HEK293 (cell line): ENCODE data around the gene CCNL1.

ENCODE experiments used
- CTCF ChIA-PET: fragments of 350-600 bp; formaldehyde crosslinking; extraction: SDS; loops from one replicate; lab custom pipeline; 2021; ENCODE audit warnings: antibody characterized with exemption; lab: Yijun Ruan, JAX
- POLR2A ChIA-PET: fragments of 300-600 bp; formaldehyde crosslinking; extraction: SDS; loops from one replicate; lab custom pipeline; 2020; ENCODE audit warnings: antibody characterized with exemption, inconsistent platforms; lab: Yijun Ruan, JAX
- H3K27ac ChIP-seq: fragments of 200-500 bp; sonication (Bioruptor generic); 2 replicates; pipeline ENCODE4 v1.5.1; 2014; ENCODE audit warnings: low read depth, low read length, control low read depth, inconsistent platforms; ENCODE audit errors: extremely low read depth
- H3K36me3 ChIP-seq, 2 experiments: fragments of 200-500 bp in 1 of 2; sonication (Bioruptor generic) in 1 of 2; 1 replicate in 1 of 2; 2 replicates in 1 of 2; pipeline ENCODE4 v1.5.1; 2014 to 2017; ENCODE audit warnings: inconsistent platforms in 2 of 2, low read length in 2 of 2; ENCODE audit not compliant: control insufficient read depth in 2 of 2, insufficient read depth in 1 of 2
- H3K4me1 ChIP-seq: fragments of 200-500 bp; sonication (Bioruptor generic); 2 replicates; pipeline ENCODE4 v1.5.1; 2014; ENCODE audit warnings: mild to moderate bottlenecking, low read length, inconsistent platforms; ENCODE audit not compliant: control insufficient read depth, insufficient read depth
- H3K4me3 ChIP-seq: 2 replicates; pipeline ENCODE4 v1.5.1; 2011; ENCODE audit warnings: low read depth, mild to moderate bottlenecking, control low read depth, low read length, moderate library complexity
- H3K9me3 ChIP-seq: fragments of 200-500 bp; sonication (Bioruptor generic); 2 replicates; pipeline ENCODE4 v1.5.1; 2014; ENCODE audit warnings: low read depth, low read length, inconsistent platforms; ENCODE audit not compliant: control insufficient read depth, insufficient read depth
- CTCF ChIP-seq: fragments of 450-650 bp; formaldehyde crosslinking; IDR thresholded peaks from 2 replicates; pipeline ENCODE4 v1.5.1; 2016; ENCODE audit warnings: missing biosample characterization, missing genetic modification characterization
- GLIS1 ChIP-seq: fragments of 450-650 bp; formaldehyde crosslinking; IDR thresholded peaks from 2 replicates; pipeline ENCODE4 v1.5.1; 2016; ENCODE audit warnings: missing biosample characterization, missing genetic modification characterization
- KLF10 ChIP-seq: fragments of 450-650 bp; IDR thresholded peaks from 2 replicates; pipeline ENCODE4 v1.5.1; 2018; ENCODE audit warnings: missing biosample characterization, mild to moderate bottlenecking, missing genetic modification characterization
- KLF17 ChIP-seq: fragments of 450-650 bp; formaldehyde crosslinking; IDR thresholded peaks from 2 replicates; pipeline ENCODE4 v1.5.1; 2016; ENCODE audit warnings: missing biosample characterization, missing genetic modification characterization
- KLF9 ChIP-seq: fragments of 450-650 bp; formaldehyde crosslinking; IDR thresholded peaks from 2 replicates; pipeline ENCODE4 v1.5.1; 2016; ENCODE audit warnings: missing biosample characterization, missing genetic modification characterization, low read depth
- MYNN ChIP-seq: fragments of 450-650 bp; formaldehyde crosslinking; IDR thresholded peaks from 2 replicates; pipeline ENCODE4 v1.5.1; 2016; ENCODE audit warnings: missing biosample characterization, missing genetic modification characterization, borderline replicate concordance
- TCF7L2 ChIP-seq: IDR thresholded peaks from 2 replicates; pipeline ENCODE4 v1.6.1; 2011; ENCODE audit warnings: low read depth, mild to moderate bottlenecking, inconsistent platforms, low read length, moderate library complexity, borderline replicate concordance
- ZBTB26 ChIP-seq: fragments of 450-650 bp; formaldehyde crosslinking; optimal IDR thresholded peaks from 2 replicates; pipeline ENCODE3; 2016; ENCODE audit warnings: missing biosample characterization, mild to moderate bottlenecking, missing genetic modification characterization
- ZFP37 ChIP-seq: fragments of 450-650 bp; formaldehyde crosslinking; IDR thresholded peaks from 2 replicates; pipeline ENCODE4 v1.5.1; 2016; ENCODE audit warnings: missing biosample characterization, missing genetic modification characterization
- ZNF112 ChIP-seq: fragments of 450-650 bp; formaldehyde crosslinking; IDR thresholded peaks from 2 replicates; pipeline ENCODE4 v1.5.0; 2017; ENCODE audit warnings: missing biosample characterization, missing genetic modification characterization
- ZNF2 ChIP-seq: fragments of 450-650 bp; formaldehyde crosslinking; IDR thresholded peaks from 2 replicates; pipeline ENCODE4 v1.5.1; 2016; ENCODE audit warnings: missing biosample characterization, missing genetic modification characterization
- ZNF366 ChIP-seq: fragments of 450-650 bp; formaldehyde crosslinking; conservative IDR thresholded peaks from 2 replicates; pipeline ENCODE4 v1.5.1; 2016; ENCODE audit warnings: missing biosample characterization, missing genetic modification characterization
- ZNF394 ChIP-seq: fragments of 450-650 bp; formaldehyde crosslinking; IDR thresholded peaks from 2 replicates; pipeline ENCODE4 v1.5.1; 2016; ENCODE audit warnings: missing biosample characterization, missing genetic modification characterization, mild to moderate bottlenecking, moderate library complexity, borderline replicate concordance
- ZNF501 ChIP-seq: fragments of 450-650 bp; formaldehyde crosslinking; IDR thresholded peaks from 2 replicates; pipeline ENCODE4 v1.5.1; 2016; ENCODE audit warnings: missing biosample characterization, missing genetic modification characterization
- ZNF544 ChIP-seq: fragments of 450-650 bp; formaldehyde crosslinking; IDR thresholded peaks from 2 replicates; pipeline ENCODE4 v1.5.0; 2017; ENCODE audit warnings: missing biosample characterization, missing genetic modification characterization
- ZNF555 ChIP-seq: fragments of 450-650 bp; formaldehyde crosslinking; conservative IDR thresholded peaks from 2 replicates; pipeline ENCODE4 v1.5.1; 2017; ENCODE audit warnings: missing biosample characterization, mild to moderate bottlenecking, missing genetic modification characterization, inconsistent platforms
- ZNF558 ChIP-seq: fragments of 450-650 bp; formaldehyde crosslinking; IDR thresholded peaks from 2 replicates; pipeline ENCODE4 v1.5.1; 2016; ENCODE audit warnings: missing biosample characterization, missing genetic modification characterization
- ZNF560 ChIP-seq: fragments of 450-650 bp; formaldehyde crosslinking; IDR thresholded peaks from 2 replicates; pipeline ENCODE4 v1.5.1; 2017; ENCODE audit warnings: missing biosample characterization, missing genetic modification characterization, borderline replicate concordance
- ZNF664 ChIP-seq: fragments of 450-650 bp; formaldehyde crosslinking; IDR thresholded peaks from 2 replicates; pipeline ENCODE4 v1.5.1; 2016; ENCODE audit warnings: missing biosample characterization, missing genetic modification characterization
- ZNF785 ChIP-seq: fragments of 450-650 bp; formaldehyde crosslinking; IDR thresholded peaks from 2 replicates; pipeline ENCODE4 v1.5.1; 2016; ENCODE audit warnings: missing biosample characterization, missing genetic modification characterization
- ZNF843 ChIP-seq: fragments of 450-650 bp; formaldehyde crosslinking; IDR thresholded peaks from 2 replicates; pipeline ENCODE4 v1.5.1; 2016; ENCODE audit warnings: missing biosample characterization, missing genetic modification characterization
- ZSCAN16 ChIP-seq: fragments of 450-650 bp; formaldehyde crosslinking; IDR thresholded peaks from 2 replicates; pipeline ENCODE4 v1.5.1; 2016; ENCODE audit warnings: missing biosample characterization, missing genetic modification characterization
- TF ChIP-seq, protein P1 (sequence below): fragments of 450-650 bp; formaldehyde crosslinking; IDR thresholded peaks from 2 replicates; pipeline ENCODE4 v1.5.1; 2016; ENCODE audit warnings: missing biosample characterization, missing genetic modification characterization
- TF ChIP-seq, protein P2 (sequence below): fragments of 450-650 bp; formaldehyde crosslinking; IDR thresholded peaks from 2 replicates; pipeline ENCODE4 v1.5.1; 2016; ENCODE audit warnings: missing biosample characterization, missing genetic modification characterization, low read depth

CCNL1 gene

DNA sequence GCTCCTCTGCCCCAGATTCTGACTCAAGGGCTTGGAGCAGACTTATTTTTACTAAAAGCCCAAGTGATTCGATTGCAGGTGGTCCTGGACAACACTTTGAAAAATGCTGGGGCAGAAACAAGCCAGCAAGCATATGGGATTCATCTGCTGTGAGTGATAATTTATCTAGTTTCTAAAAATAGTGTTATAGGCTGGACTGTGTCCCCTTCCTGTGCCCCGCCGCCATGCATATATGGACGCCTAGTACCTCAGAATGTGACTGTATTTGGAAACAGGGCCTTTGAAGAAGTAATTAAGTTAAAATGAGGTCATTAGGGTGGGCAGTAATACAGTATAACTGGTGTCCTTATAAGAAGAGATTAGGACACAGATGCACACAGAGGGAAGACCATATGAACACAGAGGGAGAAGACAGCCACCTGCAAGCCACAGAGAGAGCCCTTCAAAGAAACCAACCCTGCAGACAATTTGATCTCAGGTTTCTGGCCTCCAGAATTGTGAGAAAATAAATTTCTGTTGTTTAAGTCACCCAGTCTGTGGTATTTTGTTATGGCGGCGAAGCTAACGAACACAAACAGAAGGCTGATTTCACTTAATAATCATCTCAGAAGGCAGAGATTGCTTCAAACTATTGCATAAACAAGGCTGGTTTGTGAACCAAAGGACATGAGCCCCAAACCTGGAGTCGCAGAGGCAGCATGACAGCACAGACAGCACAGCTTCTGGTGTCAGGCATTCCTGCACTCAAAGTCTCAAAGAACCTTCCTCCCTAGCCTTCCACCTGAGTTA, 59.1 kb downstream of the CCNL1 start:
- H3K4me1 ChIP-seq: no peaks in the 10 kb centered on the region
- TF ChIP-seq ZNF2 (tag by site-specific recombination): no peak
- no peak for TF ChIP-seq ZNF394
- no peak for TF ChIP-seq TCF7L2
- TF ChIP-seq, protein P1, sequence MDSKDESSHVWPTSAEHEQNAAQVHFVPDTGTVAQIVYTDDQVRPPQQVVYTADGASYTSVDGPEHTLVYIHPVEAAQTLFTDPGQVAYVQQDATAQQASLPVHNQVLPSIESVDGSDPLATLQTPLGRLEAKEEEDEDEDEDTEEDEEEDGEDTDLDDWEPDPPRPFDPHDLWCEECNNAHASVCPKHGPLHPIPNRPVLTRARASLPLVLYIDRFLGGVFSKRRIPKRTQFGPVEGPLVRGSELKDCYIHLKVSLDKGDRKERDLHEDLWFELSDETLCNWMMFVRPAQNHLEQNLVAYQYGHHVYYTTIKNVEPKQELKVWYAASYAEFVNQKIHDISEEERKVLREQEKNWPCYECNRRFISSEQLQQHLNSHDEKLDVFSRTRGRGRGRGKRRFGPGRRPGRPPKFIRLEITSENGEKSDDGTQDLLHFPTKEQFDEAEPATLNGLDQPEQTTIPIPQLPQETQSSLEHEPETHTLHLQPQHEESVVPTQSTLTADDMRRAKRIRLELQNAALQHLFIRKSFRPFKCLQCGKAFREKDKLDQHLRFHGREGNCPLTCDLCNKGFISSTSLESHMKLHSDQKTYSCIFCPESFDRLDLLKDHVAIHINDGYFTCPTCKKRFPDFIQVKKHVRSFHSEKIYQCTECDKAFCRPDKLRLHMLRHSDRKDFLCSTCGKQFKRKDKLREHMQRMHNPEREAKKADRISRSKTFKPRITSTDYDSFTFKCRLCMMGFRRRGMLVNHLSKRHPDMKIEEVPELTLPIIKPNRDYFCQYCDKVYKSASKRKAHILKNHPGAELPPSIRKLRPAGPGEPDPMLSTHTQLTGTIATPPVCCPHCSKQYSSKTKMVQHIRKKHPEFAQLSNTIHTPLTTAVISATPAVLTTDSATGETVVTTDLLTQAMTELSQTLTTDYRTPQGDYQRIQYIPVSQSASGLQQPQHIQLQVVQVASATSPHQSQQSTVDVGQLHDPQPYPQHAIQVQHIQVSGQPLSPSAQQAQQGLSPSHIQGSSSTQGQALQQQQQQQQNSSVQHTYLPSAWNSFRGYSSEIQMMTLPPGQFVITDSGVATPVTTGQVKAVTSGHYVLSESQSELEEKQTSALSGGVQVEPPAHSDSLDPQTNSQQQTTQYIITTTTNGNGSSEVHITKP (tag by site-specific recombination): no peak
- no peak for TF ChIP-seq KLF10
- TF ChIP-seq ZNF664 (tag by site-specific recombination): no peak
- TF ChIP-seq ZNF558 (tag by site-specific recombination): no peak
- no peak for TF ChIP-seq ZNF112 (tag by site-specific recombination)
- TF ChIP-seq KLF17 (tag by site-specific recombination): no peak
- no peak for TF ChIP-seq KLF9 (tag by site-specific recombination)
- TF ChIP-seq ZNF560 (tag by site-specific recombination): no peak
- TF ChIP-seq ZNF501: no peak
- TF ChIP-seq ZNF366 (tag by site-specific recombination): no peak
- no peak for TF ChIP-seq MYNN
- no peak for TF ChIP-seq ZSCAN16 (tag by site-specific recombination)
- TF ChIP-seq CTCF (tag by site-specific recombination): no peak
- TF ChIP-seq, all 188 proteins: peak for 0
- CTCF ChIA-PET: no interaction called here

GRCh38 chr3:157100096-157100477, 59.9 kb downstream of the CCNL1 start:
- POLR2A ChIA-PET: no interaction called here
- CTCF ChIA-PET: no interaction called here
- no peaks in the 10 kb centered on the region for H3K4me1 ChIP-seq
- TF ChIP-seq ZBTB26 (tag by site-specific recombination) (no peak), ZNF664 (tag by site-specific recombination) (no peak), ZFP37 (tag by site-specific recombination) (no peak), ZNF555 (no peak), ZNF843 (tag by site-specific recombination) (no peak), ZNF544 (tag by site-specific recombination) (no peak), GLIS1 (tag by site-specific recombination) (no peak), ZNF785 (tag by site-specific recombination) (no peak)
- TF ChIP-seq, protein P2, sequence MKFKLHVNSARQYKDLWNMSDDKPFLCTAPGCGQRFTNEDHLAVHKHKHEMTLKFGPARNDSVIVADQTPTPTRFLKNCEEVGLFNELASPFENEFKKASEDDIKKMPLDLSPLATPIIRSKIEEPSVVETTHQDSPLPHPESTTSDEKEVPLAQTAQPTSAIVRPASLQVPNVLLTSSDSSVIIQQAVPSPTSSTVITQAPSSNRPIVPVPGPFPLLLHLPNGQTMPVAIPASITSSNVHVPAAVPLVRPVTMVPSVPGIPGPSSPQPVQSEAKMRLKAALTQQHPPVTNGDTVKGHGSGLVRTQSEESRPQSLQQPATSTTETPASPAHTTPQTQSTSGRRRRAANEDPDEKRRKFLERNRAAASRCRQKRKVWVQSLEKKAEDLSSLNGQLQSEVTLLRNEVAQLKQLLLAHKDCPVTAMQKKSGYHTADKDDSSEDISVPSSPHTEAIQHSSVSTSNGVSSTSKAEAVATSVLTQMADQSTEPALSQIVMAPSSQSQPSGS: no peak

More for the DNA sequence above, 59.1 kb downstream of the CCNL1 start:
- POLR2A ChIA-PET: no interaction called here
- no peak overlapping the region for H3K4me3 ChIP-seq
- no peaks in the 10 kb centered on the region for H3K9me3 ChIP-seq
- H3K36me3 ChIP-seq: no peaks in the 10 kb centered on the region
- no peak overlapping the region for H3K27ac ChIP-seq

More at GRCh38 chr3:157100096-157100477, 59.9 kb downstream of the CCNL1 start:
- no peaks in the 10 kb centered on the region for H3K9me3 ChIP-seq
- no peaks in the 10 kb centered on the region for H3K36me3 ChIP-seq
- no peak overlapping the region for H3K27ac ChIP-seq
- H3K4me3 ChIP-seq: no peak overlapping the region
